ENCODE measurements around the gene ITPR1. TPM values are rescaled to one million over a fixed set of nuclear protein-coding genes. Genes with fewer than 3 reads are reported as not detected.

The ITPR1 gene
- total and polyA plus RNA-seq, 11 donors: 8.9 to 55.8 (median 19.9) TPM

DNA sequence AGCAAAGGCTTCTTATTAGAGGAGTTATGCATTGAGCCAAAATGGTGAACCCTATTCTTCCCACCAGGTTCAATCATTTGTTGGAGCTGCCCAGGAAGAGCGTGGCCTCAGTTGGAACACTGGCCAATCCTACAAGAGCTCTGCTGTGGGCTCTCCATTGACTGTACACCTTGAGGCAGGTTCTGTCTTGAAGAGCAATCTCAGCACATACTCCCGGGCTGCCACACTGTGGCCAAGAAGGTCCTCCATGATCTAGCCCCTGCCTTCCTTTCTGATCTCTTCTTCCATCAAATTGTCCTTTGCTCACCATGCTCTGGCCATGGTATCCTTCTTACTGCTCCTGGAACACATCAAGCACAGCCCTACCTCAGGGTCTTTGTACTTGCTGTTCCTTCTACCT, 20.4 kb upstream of the ITPR1 start:
- Histone ChIP-seq H3K36me3 (no peaks in the 10 kb centered on the region), H3K27ac (no peak overlapping the region)
- no peak for ATAC-seq

DNA sequence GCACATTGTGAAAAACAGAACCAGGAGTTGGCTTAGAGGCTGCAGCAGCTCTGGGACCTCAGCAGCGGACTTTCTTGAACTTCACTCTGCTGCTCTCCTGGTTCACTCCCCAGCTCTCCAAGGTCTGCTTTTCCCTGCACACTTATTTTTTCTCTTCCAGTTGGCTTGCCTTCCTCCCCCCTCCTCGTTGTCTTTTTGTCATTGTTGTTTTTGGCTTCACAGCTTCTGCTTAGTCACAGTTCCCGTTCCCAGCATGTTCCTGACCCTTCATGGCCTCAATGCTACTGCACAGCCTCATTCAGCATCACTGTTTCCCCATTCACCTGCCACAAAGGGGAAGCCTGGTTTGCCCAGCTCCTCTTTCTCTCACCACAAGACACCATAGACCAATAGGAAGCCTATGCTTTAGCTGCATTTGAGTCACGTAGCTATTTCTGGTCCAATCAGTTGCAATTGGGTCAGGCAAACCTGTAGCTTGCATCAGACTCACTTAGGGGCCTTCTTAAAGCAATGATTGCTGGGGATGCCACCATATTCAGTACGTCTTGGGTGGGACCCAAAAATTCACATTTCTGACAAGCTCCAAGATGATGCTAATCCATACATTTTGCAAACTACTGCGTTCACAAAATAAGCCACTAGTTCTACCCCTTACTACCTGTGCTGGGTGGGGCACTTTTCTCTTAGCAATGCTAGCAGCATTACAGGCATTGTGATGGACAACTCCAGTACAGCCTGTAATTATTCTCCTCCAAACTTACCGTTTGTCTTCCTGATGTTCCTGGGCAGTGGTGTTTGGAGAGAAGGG, 18.3 kb upstream of the ITPR1 start:
- Histone ChIP-seq H3K9me3 (no peaks in the 10 kb centered on the region), H3K27me3 (no peaks in the 10 kb centered on the region), H3K27ac (peak overlapping the region in 10 of 12 donors; percentile 24 to 87 (median 46)), H3K4me3 (peak overlapping the region in 1 of 12 donors; percentile 36), H3K36me3 (no peaks in the 10 kb centered on the region), H3K4me1 (peaks cover 0 to 45% (median 3%) of the 10 kb centered on the region in 12 donors)
- intact Hi-C loops (cut with DNase I): loop anchor here in 1 of 10 donors (5.0 kb wide), 1 partner anchor 107 kb away; no protein-coding TSS in a partner anchor
- no peak for TF ChIP-seq POLR2A (IDR thresholded peaks at IDR 0.05)
- TF ChIP-seq CTCF (IDR thresholded peaks at IDR 0.05): no peak
- WGBS, 4 donors: 51 to 58% (median 54%) methylated on average over 7 of the region's 7 CpGs
- DNase-seq: peak in 4 of 5 donors; percentile 53 to 68 (median 61)
- peak; percentile 53 to 93 (median 91) for ATAC-seq

More for the DNA sequence above, 20.4 kb upstream of the ITPR1 start:
- 88 to 96% (median 95%) methylated on average over 2 of the region's 2 CpGs for whole genome bisulfite sequencing, 4 donors
- H3K27me3 ChIP-seq: no peaks in the 10 kb centered on the region
- TF ChIP-seq CTCF (IDR thresholded peaks at IDR 0.05) (no peak), POLR2A (IDR thresholded peaks at IDR 0.05) (no peak)
- no peaks in the 10 kb centered on the region for H3K9me3 ChIP-seq
- H3K4me3 ChIP-seq: no peak overlapping the region
- DNase-seq: no peak
- H3K4me1 ChIP-seq: peaks cover 0 to 34% (median 3%) of the 10 kb centered on the region in 12 donors
- intact Hi-C loops (cut with DNase I): loop anchor here in 1 of 10 donors (5.0 kb wide), 1 partner anchor 110 kb away; no protein-coding TSS in a partner anchor

DNA sequence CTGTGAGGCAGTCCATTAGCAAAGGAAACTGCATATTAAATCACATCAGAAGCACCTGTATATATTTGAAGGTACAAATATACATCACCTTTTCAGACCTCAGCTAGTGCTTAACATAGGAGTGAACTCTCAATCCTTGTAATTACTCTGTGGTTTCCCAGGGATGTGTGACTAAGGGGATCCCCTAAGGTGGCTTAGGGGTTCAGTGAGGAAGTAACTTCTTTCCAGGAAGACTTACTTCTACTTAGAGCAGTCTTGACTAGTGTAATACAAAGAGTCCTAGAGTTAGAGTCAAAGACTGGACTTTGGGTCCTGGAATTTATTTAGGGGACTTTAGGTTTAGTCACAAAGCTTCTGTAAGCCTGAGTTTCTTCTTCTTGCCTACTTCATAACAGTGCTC, 17.3 kb upstream of the ITPR1 start:
- peaks cover 0 to 45% (median 3%) of the 10 kb centered on the region in 12 donors for H3K4me1 ChIP-seq
- intact Hi-C loops (cut with DNase I): no loop called here
- DNase-seq (no peak), ATAC-seq (no peak)
- TF ChIP-seq CTCF (IDR thresholded peaks at IDR 0.05): no peak
- no peak for TF ChIP-seq POLR2A (IDR thresholded peaks at IDR 0.05)
- no peak overlapping the region for H3K4me3 ChIP-seq
- H3K27me3 ChIP-seq: no peaks in the 10 kb centered on the region
- H3K27ac ChIP-seq: peak overlapping the region in 2 of 12 donors; percentile 30 to 87
- H3K9me3 ChIP-seq: no peaks in the 10 kb centered on the region
- no peaks in the 10 kb centered on the region for H3K36me3 ChIP-seq

DNA sequence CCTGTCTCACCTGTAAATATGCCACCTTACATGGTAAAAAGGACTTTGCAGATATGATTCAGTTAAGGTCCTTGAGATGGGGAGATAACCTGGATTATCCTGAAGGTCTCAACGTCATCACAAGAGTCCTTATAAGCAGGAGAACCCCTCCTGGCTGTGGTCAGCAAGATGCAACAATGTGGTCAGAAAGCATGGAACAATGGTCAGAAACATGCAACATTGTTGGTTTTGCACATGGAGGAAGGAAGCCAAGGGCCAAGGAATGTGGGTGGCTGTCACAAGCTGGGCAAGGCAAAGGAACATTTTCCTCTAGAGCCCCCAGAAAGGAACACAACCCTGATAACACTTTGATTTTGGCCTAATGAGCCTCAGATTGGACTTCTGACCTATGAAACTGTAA, 16.7 kb upstream of the ITPR1 start:
- no peaks in the 10 kb centered on the region for H3K27me3 ChIP-seq
- H3K9me3 ChIP-seq: no peaks in the 10 kb centered on the region
- ATAC-seq (no peak), DNase-seq (no peak)
- H3K27ac ChIP-seq: peak overlapping the region in 1 of 12 donors; percentile 87
- intact Hi-C loops (cut with DNase I): no loop called here
- 46 to 54% (median 53%) methylated on average over 1 of the region's 1 CpG for WGBS, 4 donors
- peaks cover 0 to 45% (median 3%) of the 10 kb centered on the region in 12 donors for H3K4me1 ChIP-seq
- H3K4me3 ChIP-seq: no peak overlapping the region
- H3K36me3 ChIP-seq: no peaks in the 10 kb centered on the region
- no peak for TF ChIP-seq POLR2A (IDR thresholded peaks at IDR 0.05)
- TF ChIP-seq CTCF (IDR thresholded peaks at IDR 0.05): no peak

Measured in heart left ventricle (tissue), 16 donors.